SK-N-SH (cell line): ENCODE measurements around the gene ZNF692. TPM values are rescaled to one million over a fixed set of nuclear protein-coding genes. Genes with fewer than 3 reads are reported as not detected.

ENCODE experiments used
- CTCF ChIA-PET: fragments of 300-600, 350-600 bp; formaldehyde crosslinking; extraction: SDS; loops from one replicate; lab custom pipeline; 2021; lab: Yijun Ruan, JAX
- POLR2A ChIA-PET: fragments of 350-600 bp; sonication (Branson Sonifier 250); formaldehyde crosslinking; extraction: SDS; loops from one replicate; lab custom pipeline; 2020; ENCODE audit warnings: antibody characterized with exemption, inconsistent platforms; lab: Yijun Ruan, JAX
- DNase-seq: peaks from one replicate; pipeline ENCODE4 v3.0.0; 2012
- H2AFZ ChIP-seq: fragments of 200-600 bp; sonication (generic); 2 replicates; pipeline ENCODE4 v1.8.1; 2016; ENCODE audit warnings: antibody characterized with exemption, mild to moderate bottlenecking, low read depth
- H3F3A ChIP-seq: fragments of 200-600 bp; sonication (generic); replicated peaks from 2 replicates; pipeline ENCODE3; 2016; ENCODE audit warnings: antibody characterized with exemption, mild to moderate bottlenecking; ENCODE audit not compliant: insufficient read depth
- H3K27ac ChIP-seq, 2 experiments: fragments of 200-500 bp in 1 of 2; fragments of 200-600 bp in 1 of 2; sonication (Bioruptor generic) in 1 of 2; sonication (generic), shearing (Covaris generic) in 1 of 2; 2 replicates each; pipeline versions ENCODE4 v1.5.1 to v1.6.1; 2014 to 2016; ENCODE audit warnings: low read depth in 2 of 2, inconsistent platforms in 1 of 2, low read length in 1 of 2, mild to moderate bottlenecking in 1 of 2, mixed read lengths in 1 of 2
- H3K27me3 ChIP-seq: fragments of 200-600 bp; sonication (generic), shearing (Covaris generic); 2 replicates; pipeline ENCODE4 v1.6.1; 2016; ENCODE audit warnings: mixed run types; ENCODE audit not compliant: insufficient read depth
- H3K36me3 ChIP-seq, 2 experiments: fragments of 200-500 bp in 1 of 2; fragments of 200-600 bp in 1 of 2; sonication (Bioruptor generic) in 1 of 2; sonication (generic) in 1 of 2; replicated peaks in 1 of 2; 2 replicates each; pipeline versions ENCODE3 to v1.5.1; 2014 to 2016; ENCODE audit warnings: low read length in 1 of 2, mild to moderate bottlenecking in 1 of 2; ENCODE audit not compliant: insufficient read depth in 2 of 2, control insufficient read depth in 1 of 2
- H3K4me1 ChIP-seq, 2 experiments: fragments of 200-500 bp in 1 of 2; fragments of 200-600 bp in 1 of 2; sonication (Bioruptor generic) in 1 of 2; sonication (generic), shearing (Covaris generic) in 1 of 2; 2 replicates each; pipeline versions ENCODE4 v1.5.1 to v1.6.1; 2014 to 2016; ENCODE audit warnings: low read depth in 1 of 2, low read length in 1 of 2, mixed run types in 1 of 2; ENCODE audit not compliant: insufficient read depth in 2 of 2, control insufficient read depth in 1 of 2
- H3K4me2 ChIP-seq: fragments of 200-600 bp; sonication (generic), shearing (Covaris generic); 2 replicates; pipeline ENCODE4 v1.6.1; 2017; ENCODE audit warnings: mixed run types
- H3K4me3 ChIP-seq, 2 experiments: fragments of 200-500 bp in 1 of 2; fragments of 200-600 bp in 1 of 2; sonication (Bioruptor generic) in 1 of 2; sonication (generic), shearing (Covaris generic) in 1 of 2; 2 replicates each; pipeline versions ENCODE4 v1.5.1 to v1.8.1; 2014 to 2016; ENCODE audit warnings: low read depth in 2 of 2, inconsistent platforms in 1 of 2, low read length in 1 of 2, mild to moderate bottlenecking in 1 of 2, mixed read lengths in 1 of 2, moderate library complexity in 1 of 2
- H3K79me2 ChIP-seq: fragments of 200-600 bp; sonication (generic); 2 replicates; pipeline ENCODE4 v1.8.1; 2017; ENCODE audit warnings: mild to moderate bottlenecking; ENCODE audit not compliant: insufficient read depth
- H3K9ac ChIP-seq: fragments of 200-600 bp; sonication (generic); 2 replicates; pipeline ENCODE4 v1.6.1; 2017; ENCODE audit warnings: mixed run types
- H3K9me2 ChIP-seq: fragments of 200-600 bp; sonication (generic); 2 replicates; pipeline ENCODE4 v1.6.1; 2017; ENCODE audit warnings: mixed run types
- H3K9me3 ChIP-seq: fragments of 200-600 bp; sonication (generic); 2 replicates; pipeline ENCODE4 v1.6.1; 2017; ENCODE audit warnings: mixed run types, mild to moderate bottlenecking, moderate library complexity
- H4K20me1 ChIP-seq: fragments of 200-600 bp; sonication (generic); 2 replicates; pipeline ENCODE4 v1.6.1; 2017; ENCODE audit warnings: mild to moderate bottlenecking, mixed run types; ENCODE audit not compliant: insufficient read depth
- FOXJ3 ChIP-seq: sonication (generic); formaldehyde crosslinking; IDR thresholded peaks from 2 replicates; pipeline ENCODE4 v1.5.1; 2020; ENCODE audit warnings: mild to moderate bottlenecking, missing genetic modification reagents
- FOXM1 ChIP-seq: IDR thresholded peaks from 2 replicates; pipeline ENCODE4 v1.4.0; 2012; ENCODE audit warnings: low read depth, mild to moderate bottlenecking
- JUND ChIP-seq: IDR thresholded peaks from 2 replicates; pipeline ENCODE4 v1.4.0; 2012
- NFIC ChIP-seq: IDR thresholded peaks from 2 replicates; pipeline ENCODE4 v1.4.0; 2012; ENCODE audit warnings: borderline replicate concordance
- NRF1 ChIP-seq: IDR thresholded peaks from 2 replicates; pipeline ENCODE4 v1.6.1; 2012; ENCODE audit warnings: low read depth, mild to moderate bottlenecking, low read length
- RCOR1 ChIP-seq: fragments of 150-350 bp; IDR thresholded peaks from 2 replicates; pipeline ENCODE4 v1.6.1; 2017; ENCODE audit warnings: antibody characterized with exemption, low read length
- RFX5 ChIP-seq: IDR thresholded peaks from 2 replicates; pipeline ENCODE4 v1.6.1; 2012; ENCODE audit warnings: mild to moderate bottlenecking, improper control_type of control experiment, low read length
- RXRA ChIP-seq: IDR thresholded peaks from 2 replicates; pipeline ENCODE4 v1.4.0; 2012; ENCODE audit warnings: low read depth, mild to moderate bottlenecking, borderline replicate concordance
- SMC3 ChIP-seq: IDR thresholded peaks from 2 replicates; pipeline ENCODE4 v1.6.1; 2012; ENCODE audit warnings: low read depth, low read length, improper control_type of control experiment
- TAF1 ChIP-seq: IDR thresholded peaks from 2 replicates; pipeline ENCODE4 v1.6.1; 2012; ENCODE audit warnings: low read depth, mild to moderate bottlenecking, low read length, moderate library complexity, borderline replicate concordance
- TEAD4 ChIP-seq: IDR thresholded peaks from 2 replicates; pipeline ENCODE4 v1.4.0; 2012; ENCODE audit warnings: mild to moderate bottlenecking, borderline replicate concordance; ENCODE audit not compliant: insufficient read depth
- WGBS: methylation state at CpG from one replicate; pipeline ENCODE4 v1.1.6; 2017; ENCODE audit warnings: low lambda C conversion rate; 5-methylcytosine and 5-hydroxymethylcytosine counted together
- polyA plus RNA-seq, 3 experiments: library from polyadenylated mRNA; depleted of rRNA; stranded (reverse); fragments of >200 nt; gene quantifications; 2 replicates each; pipeline ENCODE4 v1.2.3, GENCODE V29; 2012
- TF ChIP-seq, protein P1 (sequence below): IDR thresholded peaks from 2 replicates; pipeline ENCODE4 v1.4.0; 2012; ENCODE audit warnings: low read depth, borderline replicate concordance
- TF ChIP-seq, protein P2 (sequence below): IDR thresholded peaks from 2 replicates; pipeline ENCODE4 v1.4.0; 2012; ENCODE audit warnings: low read depth
- TF ChIP-seq, protein P3 (sequence below): IDR thresholded peaks from 2 replicates; pipeline ENCODE4; 2012
- TF ChIP-seq, protein P4 (sequence below): IDR thresholded peaks from 2 replicates; pipeline ENCODE4 v1.6.1; 2012; ENCODE audit warnings: mild to moderate bottlenecking, low read depth, low read length, moderate library complexity
- TF ChIP-seq, protein P5 (sequence below): fragments of 200-600 bp; sonication (generic); IDR thresholded peaks from 2 replicates; pipeline ENCODE4 v1.6.1; 2017; ENCODE audit warnings: antibody characterized with exemption, mild to moderate bottlenecking, moderate library complexity
- TF ChIP-seq, protein P6 (sequence below): fragments of 150-350 bp; IDR thresholded peaks from 2 replicates; pipeline ENCODE4 v1.6.1; 2017; ENCODE audit warnings: antibody characterized with exemption, low read length, low read depth, borderline replicate concordance

The ZNF692 gene
- polyA plus RNA-seq, 1 of the 3 experiments (the other 2 are of a cell fraction), result 47.0 TPM

DNA sequence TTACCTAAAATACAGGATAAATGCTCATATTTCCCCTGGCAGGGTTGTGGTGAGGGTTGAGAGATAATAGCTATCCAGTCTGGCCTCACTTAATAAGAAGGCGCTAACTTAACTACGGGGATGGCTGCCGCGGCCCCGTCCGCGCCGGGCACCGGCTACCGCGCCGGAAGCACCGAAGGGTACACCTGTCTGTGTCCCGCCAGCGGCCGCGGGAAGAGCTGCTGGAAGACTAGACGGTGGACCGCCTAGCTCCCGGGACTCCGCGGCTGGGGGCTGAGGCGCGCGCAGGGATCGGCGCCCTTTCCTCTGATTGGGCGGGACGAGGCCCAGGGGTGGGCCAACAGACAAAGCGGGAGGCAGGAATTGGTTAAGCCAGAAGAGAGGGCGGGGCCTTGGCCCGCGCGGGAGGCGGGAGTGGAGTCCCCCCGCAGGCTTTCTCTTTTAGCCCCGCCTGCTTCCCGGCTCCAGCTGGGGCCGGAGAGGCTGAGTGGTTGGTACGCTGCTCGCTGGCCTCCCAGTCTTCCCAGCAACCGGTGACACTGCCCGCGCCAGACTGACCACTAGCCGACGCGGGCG lies 21.0 kb downstream of the ZNF692 start, which contains the start of gene ZNF672 (continued):
- TF ChIP-seq, protein P1, sequence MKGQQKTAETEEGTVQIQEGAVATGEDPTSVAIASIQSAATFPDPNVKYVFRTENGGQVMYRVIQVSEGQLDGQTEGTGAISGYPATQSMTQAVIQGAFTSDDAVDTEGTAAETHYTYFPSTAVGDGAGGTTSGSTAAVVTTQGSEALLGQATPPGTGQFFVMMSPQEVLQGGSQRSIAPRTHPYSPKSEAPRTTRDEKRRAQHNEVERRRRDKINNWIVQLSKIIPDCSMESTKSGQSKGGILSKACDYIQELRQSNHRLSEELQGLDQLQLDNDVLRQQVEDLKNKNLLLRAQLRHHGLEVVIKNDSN, result no peak
- TF ChIP-seq SMC3 (no peak), RFX5 (peak; percentile 99), FOXM1 (no peak; the same call in 1 of the 2 replicates), NFIC (no peak), TAF1 (peak; percentile 54; the same call in 1 of the 2 replicates), RCOR1 (peak; percentile 10; the same call in 1 of the 2 replicates)
- TF ChIP-seq, protein P2, sequence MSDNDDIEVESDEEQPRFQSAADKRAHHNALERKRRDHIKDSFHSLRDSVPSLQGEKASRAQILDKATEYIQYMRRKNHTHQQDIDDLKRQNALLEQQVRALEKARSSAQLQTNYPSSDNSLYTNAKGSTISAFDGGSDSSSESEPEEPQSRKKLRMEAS, result peak; percentile 34; the same call in 1 of the 2 replicates
- TF ChIP-seq, protein P3, sequence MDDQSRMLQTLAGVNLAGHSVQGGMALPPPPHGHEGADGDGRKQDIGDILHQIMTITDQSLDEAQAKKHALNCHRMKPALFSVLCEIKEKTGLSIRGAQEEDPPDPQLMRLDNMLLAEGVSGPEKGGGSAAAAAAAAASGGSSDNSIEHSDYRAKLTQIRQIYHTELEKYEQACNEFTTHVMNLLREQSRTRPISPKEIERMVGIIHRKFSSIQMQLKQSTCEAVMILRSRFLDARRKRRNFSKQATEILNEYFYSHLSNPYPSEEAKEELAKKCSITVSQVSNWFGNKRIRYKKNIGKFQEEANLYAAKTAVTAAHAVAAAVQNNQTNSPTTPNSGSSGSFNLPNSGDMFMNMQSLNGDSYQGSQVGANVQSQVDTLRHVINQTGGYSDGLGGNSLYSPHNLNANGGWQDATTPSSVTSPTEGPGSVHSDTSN, result no peak
- TF ChIP-seq, protein P4, sequence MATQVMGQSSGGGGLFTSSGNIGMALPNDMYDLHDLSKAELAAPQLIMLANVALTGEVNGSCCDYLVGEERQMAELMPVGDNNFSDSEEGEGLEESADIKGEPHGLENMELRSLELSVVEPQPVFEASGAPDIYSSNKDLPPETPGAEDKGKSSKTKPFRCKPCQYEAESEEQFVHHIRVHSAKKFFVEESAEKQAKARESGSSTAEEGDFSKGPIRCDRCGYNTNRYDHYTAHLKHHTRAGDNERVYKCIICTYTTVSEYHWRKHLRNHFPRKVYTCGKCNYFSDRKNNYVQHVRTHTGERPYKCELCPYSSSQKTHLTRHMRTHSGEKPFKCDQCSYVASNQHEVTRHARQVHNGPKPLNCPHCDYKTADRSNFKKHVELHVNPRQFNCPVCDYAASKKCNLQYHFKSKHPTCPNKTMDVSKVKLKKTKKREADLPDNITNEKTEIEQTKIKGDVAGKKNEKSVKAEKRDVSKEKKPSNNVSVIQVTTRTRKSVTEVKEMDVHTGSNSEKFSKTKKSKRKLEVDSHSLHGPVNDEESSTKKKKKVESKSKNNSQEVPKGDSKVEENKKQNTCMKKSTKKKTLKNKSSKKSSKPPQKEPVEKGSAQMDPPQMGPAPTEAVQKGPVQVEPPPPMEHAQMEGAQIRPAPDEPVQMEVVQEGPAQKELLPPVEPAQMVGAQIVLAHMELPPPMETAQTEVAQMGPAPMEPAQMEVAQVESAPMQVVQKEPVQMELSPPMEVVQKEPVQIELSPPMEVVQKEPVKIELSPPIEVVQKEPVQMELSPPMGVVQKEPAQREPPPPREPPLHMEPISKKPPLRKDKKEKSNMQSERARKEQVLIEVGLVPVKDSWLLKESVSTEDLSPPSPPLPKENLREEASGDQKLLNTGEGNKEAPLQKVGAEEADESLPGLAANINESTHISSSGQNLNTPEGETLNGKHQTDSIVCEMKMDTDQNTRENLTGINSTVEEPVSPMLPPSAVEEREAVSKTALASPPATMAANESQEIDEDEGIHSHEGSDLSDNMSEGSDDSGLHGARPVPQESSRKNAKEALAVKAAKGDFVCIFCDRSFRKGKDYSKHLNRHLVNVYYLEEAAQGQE, result no peak

DNA sequence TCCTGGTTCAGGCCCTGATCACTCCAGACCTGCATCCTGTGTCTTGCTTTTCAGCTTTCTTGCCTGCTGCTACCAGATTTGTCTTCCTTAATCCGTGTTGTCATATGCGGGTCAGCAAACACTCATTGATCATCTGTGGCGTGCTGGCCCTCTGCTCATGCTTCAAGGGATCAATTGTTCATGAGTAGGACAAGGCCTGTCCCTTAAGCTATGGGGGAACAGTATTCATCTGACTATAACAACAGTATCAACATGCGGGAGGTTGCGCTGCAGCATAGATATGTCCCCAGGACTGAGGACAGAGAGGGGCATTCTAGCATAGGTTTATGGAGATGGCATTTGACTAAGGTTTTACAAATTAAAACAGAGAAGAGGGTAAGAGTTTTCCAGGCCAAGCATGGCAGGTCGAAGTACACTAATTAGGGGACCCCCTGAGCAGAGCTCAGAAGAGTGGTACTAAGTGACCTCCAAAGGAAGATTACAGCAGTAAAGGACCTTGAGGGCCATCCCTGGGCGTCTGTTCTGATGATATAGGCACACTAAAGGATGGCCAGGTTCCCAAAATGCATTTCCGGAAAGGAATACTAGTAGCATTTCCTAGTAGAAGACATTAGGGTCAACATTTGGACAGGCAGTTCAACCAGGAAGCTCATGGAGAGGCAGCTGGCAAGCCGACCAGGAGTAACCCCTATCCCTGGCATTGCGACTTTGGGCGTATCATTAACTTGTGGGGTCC lies 21.7 kb downstream of the ZNF692 start:
- CTCF ChIA-PET, result interaction anchor here (0.8 to 3.8 kb wide), 6 partner anchors 10 to 68 kb away, joined by 3 to 28 read pairs (median 5); partner anchors contain the start of genes SH3BP5L and ZNF692
- no peaks in the 10 kb centered on the region for H3K27me3 ChIP-seq
- TF ChIP-seq, protein P1, result no peak
- TF ChIP-seq TEAD4 (no peak), NRF1 (no peak), RXRA (no peak), JUND (no peak), RCOR1 (no peak), FOXJ3 (CRISPR knock-in tag) (no peak)
- TF ChIP-seq, protein P5, sequence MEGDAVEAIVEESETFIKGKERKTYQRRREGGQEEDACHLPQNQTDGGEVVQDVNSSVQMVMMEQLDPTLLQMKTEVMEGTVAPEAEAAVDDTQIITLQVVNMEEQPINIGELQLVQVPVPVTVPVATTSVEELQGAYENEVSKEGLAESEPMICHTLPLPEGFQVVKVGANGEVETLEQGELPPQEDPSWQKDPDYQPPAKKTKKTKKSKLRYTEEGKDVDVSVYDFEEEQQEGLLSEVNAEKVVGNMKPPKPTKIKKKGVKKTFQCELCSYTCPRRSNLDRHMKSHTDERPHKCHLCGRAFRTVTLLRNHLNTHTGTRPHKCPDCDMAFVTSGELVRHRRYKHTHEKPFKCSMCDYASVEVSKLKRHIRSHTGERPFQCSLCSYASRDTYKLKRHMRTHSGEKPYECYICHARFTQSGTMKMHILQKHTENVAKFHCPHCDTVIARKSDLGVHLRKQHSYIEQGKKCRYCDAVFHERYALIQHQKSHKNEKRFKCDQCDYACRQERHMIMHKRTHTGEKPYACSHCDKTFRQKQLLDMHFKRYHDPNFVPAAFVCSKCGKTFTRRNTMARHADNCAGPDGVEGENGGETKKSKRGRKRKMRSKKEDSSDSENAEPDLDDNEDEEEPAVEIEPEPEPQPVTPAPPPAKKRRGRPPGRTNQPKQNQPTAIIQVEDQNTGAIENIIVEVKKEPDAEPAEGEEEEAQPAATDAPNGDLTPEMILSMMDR, result no peak
- TF ChIP-seq, protein P2, result no peak
- TF ChIP-seq, protein P6, sequence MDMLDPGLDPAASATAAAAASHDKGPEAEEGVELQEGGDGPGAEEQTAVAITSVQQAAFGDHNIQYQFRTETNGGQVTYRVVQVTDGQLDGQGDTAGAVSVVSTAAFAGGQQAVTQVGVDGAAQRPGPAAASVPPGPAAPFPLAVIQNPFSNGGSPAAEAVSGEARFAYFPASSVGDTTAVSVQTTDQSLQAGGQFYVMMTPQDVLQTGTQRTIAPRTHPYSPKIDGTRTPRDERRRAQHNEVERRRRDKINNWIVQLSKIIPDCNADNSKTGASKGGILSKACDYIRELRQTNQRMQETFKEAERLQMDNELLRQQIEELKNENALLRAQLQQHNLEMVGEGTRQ, result no peak

More for the DNA sequence above, 21.7 kb downstream of the ZNF692 start:
- Histone ChIP-seq H3K36me3 (no peaks in the 10 kb centered on the region), H2AFZ (peak overlapping the region; percentile 70), H3K9me3 (no peaks in the 10 kb centered on the region), H3F3A (peaks cover 7% of the 10 kb centered on the region), H3K9ac (peak overlapping the region; percentile 55; the same call in 1 of the 2 replicates), H3K79me2 (peaks cover 32% of the 10 kb centered on the region), H3K4me2 (peak overlapping the region; percentile 74), H3K4me3 (peak overlapping the region; percentile 69 to 85), H4K20me1 (no peaks in the 10 kb centered on the region), H3K9me2 (no peaks in the 10 kb centered on the region), H3K4me1 (peaks cover 8 to 10% of the 10 kb centered on the region in 2 experiments; a peak in 3 of 4 replicates), H3K27ac (peak overlapping the region; percentile 36 to 74; a peak in 3 of 4 replicates)
- no peak for DNase-seq
- 55% methylated on average over 11 of the region's 11 CpGs for WGBS
- POLR2A ChIA-PET, result interaction anchor here (0.7 to 2.9 kb wide), 5 partner anchors 9 to 36 kb away, joined by 3 to 23 read pairs (median 3); partner anchors contain the start of genes SH3BP5L and ZNF692
